Effector memory CD4-positive, alpha-beta T cell (primary cell): ENCODE data around the gene TMEM161A.
"Not testable (repeated sequence)": the region's sequence is repeated elsewhere in the genome, so short reads cannot be mapped to it uniquely, and the experiment has no call there.

Experiments
- DNase-seq, 3 donors: peaks; one replicate each; pipeline ENCODE4 v3.0.0-alpha.2; 2020
- H3K27ac ChIP-seq: 2 replicates; pipeline ENCODE4 v1.7.0; 2013; ENCODE audit warnings: mild to moderate bottlenecking, low read length, moderate library complexity; ENCODE audit not compliant: insufficient read depth, poor library complexity, severe bottlenecking
- H3K27me3 ChIP-seq: replicated peaks from 2 replicates; pipeline ENCODE4 v1.7.0; 2013; ENCODE audit warnings: mild to moderate bottlenecking, low read length; ENCODE audit not compliant: insufficient read depth, control insufficient read depth, poor library complexity, severe bottlenecking
- H3K36me3 ChIP-seq: 2 replicates; pipeline ENCODE4 v1.7.0; 2013; ENCODE audit warnings: mild to moderate bottlenecking, low read length, moderate library complexity; ENCODE audit not compliant: control insufficient read depth, insufficient read depth
- H3K4me1 ChIP-seq: 2 replicates; pipeline ENCODE4 v1.7.0; 2013; ENCODE audit warnings: low read length, mild to moderate bottlenecking; ENCODE audit not compliant: control insufficient read depth, insufficient read depth, poor library complexity, severe bottlenecking
- H3K4me3 ChIP-seq: 2 replicates; pipeline ENCODE4 v1.7.0; 2013; ENCODE audit warnings: low read length, low read depth, mild to moderate bottlenecking; ENCODE audit not compliant: insufficient read depth, poor library complexity, severe bottlenecking
- H3K9me3 ChIP-seq: 2 replicates; pipeline ENCODE4 v1.7.0; 2013; ENCODE audit warnings: mild to moderate bottlenecking, low read length, moderate library complexity; ENCODE audit not compliant: control insufficient read depth

Gene TMEM161A

DNA sequence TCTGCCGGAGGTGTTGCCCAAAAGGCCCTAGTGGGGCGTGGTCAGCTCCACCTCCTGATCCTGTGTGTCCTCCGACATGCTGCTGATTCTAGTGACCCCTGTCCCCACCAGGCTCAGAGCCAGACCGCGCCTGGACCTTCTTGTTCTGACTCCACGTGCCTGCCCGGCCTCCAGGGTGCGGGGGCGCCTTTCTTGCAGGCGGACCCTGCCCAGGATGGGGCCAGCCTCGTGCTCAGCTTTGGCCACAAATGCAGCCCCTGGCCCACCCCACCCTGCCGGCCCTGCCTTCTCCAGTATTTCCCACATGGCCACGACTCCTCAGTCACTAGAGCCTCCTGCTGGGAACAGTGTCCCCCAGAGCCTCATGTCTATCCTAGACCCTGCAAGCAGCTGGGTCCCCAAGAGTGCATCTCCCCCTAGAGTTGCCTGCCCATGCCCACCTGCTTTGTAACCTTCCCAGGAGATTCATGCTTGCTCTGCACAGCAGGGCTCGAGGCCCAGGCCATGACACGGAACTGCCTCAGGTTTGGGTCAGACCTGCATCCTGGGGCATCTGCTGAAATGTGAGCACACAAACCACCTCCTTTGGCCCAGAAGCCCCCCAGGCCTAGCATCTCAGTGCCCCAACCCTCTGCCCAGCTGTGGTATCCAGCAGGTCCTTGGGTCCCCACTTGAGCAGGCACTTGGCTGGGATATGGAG lies 27.0 kb downstream of the TMEM161A start:
- no peak overlapping the region for H3K4me3 ChIP-seq
- no peak for DNase-seq

DNA sequence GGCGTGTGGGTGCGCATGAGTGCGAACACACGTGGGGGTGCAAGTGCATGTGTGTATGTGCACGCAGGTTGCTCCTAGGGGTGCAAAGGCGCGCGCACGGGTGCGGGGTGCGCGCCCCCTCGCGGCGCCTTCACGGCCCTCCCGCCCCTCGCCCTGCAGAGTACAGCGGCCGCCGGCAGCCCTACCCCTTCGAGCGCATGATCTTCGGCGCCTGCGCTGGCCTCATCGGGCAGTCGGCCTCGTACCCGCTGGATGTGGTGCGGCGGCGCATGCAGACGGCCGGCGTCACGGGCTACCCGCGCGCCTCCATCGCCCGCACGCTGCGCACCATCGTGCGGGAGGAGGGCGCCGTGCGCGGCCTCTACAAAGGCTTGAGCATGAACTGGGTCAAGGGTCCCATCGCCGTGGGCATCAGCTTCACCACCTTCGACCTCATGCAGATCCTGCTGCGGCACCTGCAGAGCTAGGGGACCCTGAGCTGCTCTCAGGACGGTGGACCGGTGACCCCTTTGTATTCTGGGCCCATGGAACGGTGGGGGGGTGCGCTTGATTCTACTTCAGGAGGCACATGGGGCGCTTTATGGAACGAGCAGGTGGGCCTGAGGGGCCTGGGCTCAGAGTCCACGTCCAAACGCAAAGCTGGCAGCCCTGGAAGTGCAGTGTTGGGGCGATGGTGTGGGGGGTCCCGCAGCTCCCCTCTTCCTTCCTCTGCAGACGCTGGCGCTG lies 27.7 kb downstream of the TMEM161A start:
- Histone ChIP-seq H3K4me1 (no peaks in the 10 kb centered on the region), H3K9me3 (no peaks in the 10 kb centered on the region), H3K36me3 (no peaks in the 10 kb centered on the region), H3K4me3 (no peak overlapping the region), H3K27ac (no peak overlapping the region), H3K27me3 (no peaks in the 10 kb centered on the region)
- no peak for DNase-seq

More for the DNA sequence above, 27.0 kb downstream of the TMEM161A start:
- H3K9me3 ChIP-seq, result no peaks in the 10 kb centered on the region
- H3K27me3 ChIP-seq, result no peaks in the 10 kb centered on the region
- H3K27ac ChIP-seq, result no peak overlapping the region
- no peaks in the 10 kb centered on the region for H3K36me3 ChIP-seq
- no peaks in the 10 kb centered on the region for H3K4me1 ChIP-seq

DNA sequence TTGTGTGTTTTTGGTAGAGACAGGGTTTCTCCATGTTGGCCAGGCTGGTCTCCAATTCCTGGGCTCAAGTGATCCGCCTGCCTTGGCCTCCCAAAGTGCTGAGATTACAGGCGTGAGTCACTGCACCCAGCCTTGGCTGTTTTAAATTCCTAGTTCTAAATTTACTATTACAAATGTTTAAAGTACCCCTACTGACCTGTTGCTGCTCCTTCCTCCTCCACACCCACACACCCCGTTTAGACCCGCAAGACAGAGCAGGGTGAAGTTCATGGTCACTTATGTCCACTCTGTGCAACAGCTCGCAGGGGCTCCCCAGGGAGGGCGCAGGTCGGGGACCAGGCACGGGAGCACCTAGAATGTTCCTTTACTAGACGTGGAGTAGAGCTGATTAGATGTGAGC lies 28.7 kb downstream of the TMEM161A start:
- Histone ChIP-seq H3K36me3 (no peaks in the 10 kb centered on the region), H3K4me3 (no peak overlapping the region), H3K27me3 (no peaks in the 10 kb centered on the region), H3K27ac (no peak overlapping the region), H3K9me3 (no peaks in the 10 kb centered on the region), H3K4me1 (no peaks in the 10 kb centered on the region)
- DNase-seq, result no peak

DNA sequence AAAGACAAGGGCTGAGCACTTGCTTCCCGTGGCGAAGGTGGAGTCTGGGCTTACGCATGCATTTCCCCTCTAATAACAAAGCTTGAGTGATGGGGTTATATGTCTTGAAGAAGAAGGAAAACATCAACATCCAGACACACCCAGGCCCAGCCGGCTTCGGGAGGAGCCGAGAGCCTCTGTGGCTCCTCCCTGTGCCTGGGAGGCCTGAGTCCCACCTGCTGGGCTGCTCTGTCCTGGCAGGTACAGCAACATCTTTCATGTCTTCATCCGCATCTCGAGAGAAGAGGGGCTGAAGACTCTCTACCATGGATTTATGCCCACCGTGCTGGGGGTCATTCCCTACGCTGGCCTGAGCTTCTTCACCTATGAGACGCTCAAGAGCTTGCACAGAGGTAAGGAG lies 30.6 kb downstream of the TMEM161A start:
- DNase-seq, result no peak
- no peaks in the 10 kb centered on the region for H3K4me1 ChIP-seq
- no peaks in the 10 kb centered on the region for H3K9me3 ChIP-seq
- no peak overlapping the region for H3K27ac ChIP-seq
- no peak overlapping the region for H3K4me3 ChIP-seq
- H3K36me3 ChIP-seq, result no peaks in the 10 kb centered on the region
- no peaks in the 10 kb centered on the region for H3K27me3 ChIP-seq

DNA sequence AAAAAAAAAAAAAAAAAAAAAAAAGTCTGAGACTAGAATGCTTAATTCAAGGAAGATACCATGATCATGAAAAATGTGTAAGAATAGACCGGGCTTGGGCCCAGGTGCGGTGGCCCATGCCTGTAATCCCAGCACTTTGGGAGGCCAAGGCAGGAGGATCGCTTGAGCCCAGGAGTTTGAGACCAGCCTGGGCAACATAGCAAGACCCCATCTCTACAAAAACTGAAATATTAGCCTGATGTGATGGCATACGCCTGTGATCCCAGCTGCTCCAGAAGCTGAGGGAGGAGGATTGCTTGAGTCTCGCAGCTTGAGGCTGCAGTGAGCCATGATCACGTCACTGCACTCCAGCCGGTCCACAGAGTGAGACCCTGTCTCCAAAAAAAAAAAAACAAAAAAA lies 31.3 kb downstream of the TMEM161A start:
- DNase-seq, H3K4me3 ChIP-seq: not testable (repeated sequence)

DNA sequence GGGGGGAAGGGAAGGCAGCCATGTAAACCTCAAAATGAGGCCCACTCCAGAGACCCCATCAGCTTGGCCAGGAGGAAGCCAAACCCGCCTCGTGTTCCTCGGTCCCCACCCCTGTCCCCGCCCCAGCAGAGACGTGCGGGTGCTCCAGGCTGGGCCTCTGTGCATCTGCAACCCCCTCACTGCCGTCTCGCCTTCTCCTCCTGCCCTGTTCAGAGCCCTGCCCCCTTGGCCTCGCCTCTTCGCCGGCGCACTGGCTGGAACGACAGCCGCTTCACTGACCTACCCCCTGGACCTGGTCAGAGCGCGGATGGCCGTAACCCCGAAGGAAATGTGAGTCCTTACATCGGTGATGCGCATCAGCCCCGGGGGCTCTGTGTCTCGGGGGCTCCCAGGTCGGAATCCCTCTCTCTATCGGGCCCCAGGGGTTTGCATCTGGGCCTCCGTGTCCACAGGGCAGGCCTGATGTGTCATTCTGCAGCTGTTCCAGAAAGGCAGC lies 32.2 kb downstream of the TMEM161A start:
- Histone ChIP-seq H3K4me3 (no peak overlapping the region), H3K27ac (no peak overlapping the region), H3K27me3 (no peaks in the 10 kb centered on the region), H3K4me1 (no peaks in the 10 kb centered on the region), H3K36me3 (peaks cover 6% of the 10 kb centered on the region), H3K9me3 (no peaks in the 10 kb centered on the region)
- DNase-seq, result no peak

More for the DNA sequence above, 31.3 kb downstream of the TMEM161A start:
- H3K27ac ChIP-seq, H3K4me1 ChIP-seq, H3K9me3 ChIP-seq, H3K27me3 ChIP-seq, H3K36me3 ChIP-seq: not testable (repeated sequence)

DNA sequence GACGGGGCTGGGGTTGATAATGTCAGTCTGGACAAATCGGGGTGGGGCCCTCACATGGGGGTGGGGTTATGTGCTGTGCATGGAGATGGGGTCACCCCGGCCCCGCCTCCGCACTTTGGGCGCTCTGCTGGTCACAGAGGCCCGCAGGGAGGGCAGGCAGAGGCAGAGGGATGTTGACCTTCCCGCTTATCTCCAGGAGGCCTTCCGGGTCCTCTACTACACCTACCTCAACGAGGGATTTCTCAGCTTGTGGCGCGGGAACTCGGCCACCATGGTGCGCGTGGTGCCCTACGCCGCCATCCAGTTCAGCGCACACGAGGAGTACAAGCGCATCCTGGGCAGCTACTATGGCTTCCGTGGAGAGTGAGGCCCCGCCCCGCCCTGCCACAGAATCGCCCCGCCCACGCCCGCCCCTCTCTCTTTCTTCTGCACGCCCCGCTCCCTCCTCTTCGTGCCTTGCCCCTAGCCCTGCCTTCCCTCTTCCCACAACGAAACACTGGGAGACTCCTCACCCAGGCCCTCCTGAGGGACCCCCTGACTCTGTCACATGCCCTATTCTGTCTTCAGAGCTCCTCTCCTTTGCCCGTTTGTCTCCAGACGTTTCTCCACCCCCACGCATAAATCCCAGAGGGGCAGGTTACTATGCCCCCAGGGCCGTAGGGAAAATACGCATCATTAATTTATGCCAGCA lies 32.8 kb downstream of the TMEM161A start:
- no peak overlapping the region for H3K4me3 ChIP-seq
- H3K27ac ChIP-seq, result no peak overlapping the region
- no peaks in the 10 kb centered on the region for H3K9me3 ChIP-seq
- no peaks in the 10 kb centered on the region for H3K4me1 ChIP-seq
- DNase-seq, result no peak
- peaks cover 12% of the 10 kb centered on the region for H3K36me3 ChIP-seq
- H3K27me3 ChIP-seq, result no peaks in the 10 kb centered on the region

DNA sequence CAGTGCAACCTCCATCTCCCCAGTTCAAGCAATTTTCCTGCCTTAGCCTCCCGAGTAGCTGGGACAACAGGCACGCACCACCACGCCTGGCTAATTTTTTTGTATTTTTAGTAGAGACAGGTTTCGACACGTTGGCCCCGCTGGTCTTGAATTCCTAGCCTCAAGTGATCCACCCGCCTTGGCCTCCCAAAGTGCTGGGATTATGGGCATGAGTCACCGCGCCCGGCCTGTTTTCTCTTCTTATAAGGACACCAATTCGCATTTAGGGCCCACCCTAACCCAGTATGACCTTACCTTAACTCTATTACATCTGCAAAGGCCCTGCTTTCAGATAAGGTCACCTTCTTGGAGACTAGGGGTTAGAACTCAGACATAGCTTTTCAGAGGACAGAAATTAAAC lies 35.1 kb downstream of the TMEM161A start:
- H3K4me1 ChIP-seq, result no peaks in the 10 kb centered on the region
- H3K9me3 ChIP-seq, result no peaks in the 10 kb centered on the region
- no peak overlapping the region for H3K27ac ChIP-seq
- H3K4me3 ChIP-seq, result no peak overlapping the region
- peaks cover 14% of the 10 kb centered on the region for H3K36me3 ChIP-seq
- no peak for DNase-seq
- H3K27me3 ChIP-seq, result no peaks in the 10 kb centered on the region

DNA sequence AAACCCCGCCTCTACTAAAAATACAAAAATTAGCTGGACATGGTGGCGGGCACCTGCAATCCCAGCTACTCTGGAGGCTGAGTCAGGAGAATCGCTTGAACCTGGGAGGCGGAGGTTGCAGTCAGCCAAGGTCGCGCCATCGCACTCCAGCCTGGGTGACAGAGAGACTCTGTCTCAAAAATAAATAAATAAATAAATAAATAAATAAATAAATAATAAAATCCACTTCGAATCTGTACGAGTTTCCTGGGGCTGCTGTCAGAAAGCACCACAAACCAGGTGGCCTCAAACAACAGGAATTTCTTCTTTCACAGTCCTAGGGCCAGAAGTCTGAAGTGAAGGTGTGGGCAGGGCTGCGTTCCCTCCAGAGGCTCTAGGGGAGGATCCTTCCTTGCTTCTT lies 35.7 kb downstream of the TMEM161A start:
- H3K4me1 ChIP-seq, H3K4me3 ChIP-seq, H3K27ac ChIP-seq, H3K9me3 ChIP-seq, DNase-seq, H3K27me3 ChIP-seq: not testable (repeated sequence)
- H3K36me3 ChIP-seq, result peaks cover 14% of the 10 kb centered on the region

DNA sequence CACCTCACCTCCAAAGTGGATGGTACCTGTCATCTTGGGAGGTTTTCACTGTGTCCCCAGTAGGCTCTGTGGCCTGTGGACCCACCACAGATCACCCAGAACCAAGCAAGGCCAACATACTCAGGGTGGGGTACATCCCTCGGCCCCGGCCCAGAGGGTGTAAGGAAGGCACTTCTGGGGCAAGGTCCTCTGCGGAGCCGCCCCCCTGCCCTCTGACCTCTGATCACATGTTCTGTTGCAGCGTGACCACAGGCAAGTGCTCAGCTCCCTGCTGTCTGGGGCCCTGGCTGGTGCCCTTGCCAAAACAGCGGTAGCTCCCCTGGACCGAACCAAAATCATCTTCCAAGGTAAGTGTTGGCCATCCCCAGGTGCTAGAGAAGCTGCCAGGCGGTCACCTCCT lies 36.7 kb downstream of the TMEM161A start:
- Histone ChIP-seq H3K27ac (no peak overlapping the region), H3K27me3 (no peaks in the 10 kb centered on the region), H3K36me3 (peaks cover 14% of the 10 kb centered on the region), H3K4me1 (no peaks in the 10 kb centered on the region), H3K4me3 (no peak overlapping the region), H3K9me3 (no peaks in the 10 kb centered on the region)
- DNase-seq, result no peak
